Naive B cell (primary cell): ENCODE results near the gene RNU1-1. TPM values are rescaled to one million over a fixed set of nuclear protein-coding genes. Genes with fewer than 3 reads are reported as not detected.
"Not testable (repeated sequence)": the region's sequence is repeated elsewhere in the genome, so short reads cannot be mapped to it uniquely, and the experiment has no call there.

Experiments
- ATAC-seq, 2 donors: fragments of 150-1000 bp; cut with Tn5 transposase; 2 replicates each; pipeline ENCODE4 v1.10.0; 2021; ENCODE audit warnings: low read depth in 2 of 2, mild to moderate bottlenecking in 2 of 2, moderate library complexity in 2 of 2
- DNase-seq: peaks from one replicate; pipeline ENCODE4 v3.0.0; 2022
- H3K27ac Mint-ChIP-seq, 6 donors: one replicate each; pipeline ENCODE4 v1.8.0; 2020 to 2022; ENCODE audit warnings: mild to moderate bottlenecking in 6 of 6, mixed read lengths in 6 of 6, moderate library complexity in 5 of 6, inconsistent platforms in 2 of 6
- H3K27me3 Mint-ChIP-seq, 3 donors: one replicate each; pipeline ENCODE4 v1.8.0; 2021 to 2022; ENCODE audit warnings: mixed read lengths in 3 of 3, mild to moderate bottlenecking in 1 of 3
- H3K36me3 Mint-ChIP-seq, 2 donors: one replicate each; pipeline ENCODE4 v1.8.0; 2020 to 2022; ENCODE audit warnings: mixed read lengths in 2 of 2, inconsistent platforms in 1 of 2, mild to moderate bottlenecking in 1 of 2
- H3K4me1 Mint-ChIP-seq, 3 donors: one replicate each; pipeline ENCODE4 v1.8.0; 2020 to 2022; ENCODE audit warnings: mixed read lengths in 3 of 3, inconsistent platforms in 1 of 3, mild to moderate bottlenecking in 1 of 3, moderate library complexity in 1 of 3
- H3K4me3 Mint-ChIP-seq, 8 donors: one replicate each; pipeline ENCODE4 v1.8.0; 2020 to 2022; ENCODE audit warnings: mild to moderate bottlenecking in 8 of 8, mixed read lengths in 8 of 8, moderate library complexity in 8 of 8, inconsistent platforms in 2 of 8
- H3K9me3 Mint-ChIP-seq, 7 donors: one replicate each; pipeline ENCODE4 v1.8.0; 2020 to 2022; ENCODE audit warnings: mixed read lengths in 7 of 7, mild to moderate bottlenecking in 5 of 7, inconsistent platforms in 2 of 7, moderate library complexity in 1 of 7
- polyA plus RNA-seq, 6 donors: library from polyadenylated mRNA; unstranded; fragments of 300-500 nt; fragmentation: Illumina TruSeq; gene quantifications; one replicate each; pipeline ENCODE4 v1.2.3, GENCODE V29; 2021; ENCODE audit warnings: low read depth in 6 of 6

RNU1-1 gene
- polyA plus RNA-seq, 6 donors from 2014 or later: 27.4 to 56.9 (median 45.9) TPM; not detected in 2

DNA sequence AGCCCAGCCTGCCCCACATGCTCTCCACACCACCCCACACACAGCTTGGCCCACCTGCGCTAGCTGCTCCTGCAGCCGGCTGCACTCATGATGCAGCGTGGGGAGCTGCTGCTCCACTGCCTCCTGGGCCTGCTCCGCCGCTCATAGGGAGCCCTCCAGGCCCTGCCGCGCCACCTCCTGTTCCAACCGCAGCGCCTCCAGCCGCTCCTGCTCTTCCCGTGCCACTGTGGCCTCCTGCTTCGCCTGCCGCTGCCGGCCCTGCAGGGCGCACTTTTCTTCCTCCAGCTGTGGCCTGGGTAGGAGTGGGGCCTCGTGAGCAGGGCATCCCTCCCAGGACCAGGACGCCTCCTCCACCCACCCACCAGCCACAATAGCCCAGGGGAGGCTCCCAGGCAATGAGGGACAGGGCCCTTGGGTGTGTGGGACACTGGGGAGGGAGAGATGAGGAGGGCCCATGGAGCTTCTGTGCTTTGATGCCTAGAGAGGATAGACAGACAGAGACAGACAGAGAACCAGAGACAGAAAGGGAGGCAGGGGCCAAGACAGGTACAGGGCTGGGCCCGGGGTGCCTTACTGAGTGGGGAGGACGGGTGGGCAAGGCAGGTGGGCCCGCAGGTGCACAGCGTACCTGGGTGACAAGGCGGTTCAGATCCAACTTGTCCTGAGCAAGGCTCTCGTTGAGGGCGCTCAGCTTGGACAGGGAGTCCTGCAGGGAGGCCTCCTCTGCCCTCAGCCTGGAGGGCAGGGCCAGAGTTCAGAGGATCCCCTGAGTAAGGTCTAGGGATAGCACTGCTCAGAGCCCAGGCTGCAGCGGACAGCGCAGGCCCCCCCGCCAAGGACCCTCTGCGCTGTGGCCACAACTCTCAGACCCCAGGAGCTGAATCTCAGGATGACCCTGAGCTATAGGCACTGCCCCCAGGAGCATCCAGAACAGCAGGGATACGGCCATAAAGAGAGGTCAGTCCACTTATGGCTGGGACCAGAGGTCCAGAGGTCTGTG is 38.0 kb downstream of the RNU1-1 start:
- not testable (repeated sequence) for ATAC-seq, H3K4me1 Mint-ChIP-seq, H3K27me3 Mint-ChIP-seq, H3K9me3 Mint-ChIP-seq, H3K27ac Mint-ChIP-seq, DNase-seq, H3K4me3 Mint-ChIP-seq
- H3K36me3 Mint-ChIP-seq: peaks cover 14 to 16% of the 10 kb centered on the region in 2 donors

DNA sequence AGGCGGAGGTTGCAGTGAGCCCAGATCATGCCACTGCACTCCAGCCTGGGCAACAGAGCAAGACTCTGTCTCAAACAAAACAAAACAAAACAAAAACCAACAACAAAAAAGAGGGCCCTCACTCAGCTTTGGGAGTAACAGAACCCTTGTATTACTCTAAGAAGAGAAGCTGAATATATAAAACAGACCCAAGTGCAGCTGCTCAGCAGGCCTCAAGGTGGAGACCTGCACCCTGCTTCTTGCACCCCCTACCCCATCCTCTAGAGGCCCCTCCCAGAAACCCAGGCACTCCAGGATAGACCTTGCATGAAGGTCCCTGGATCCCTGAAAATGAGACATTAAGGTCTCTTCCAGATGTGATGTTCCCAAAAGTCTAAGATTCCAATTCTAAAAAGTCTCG is 39.2 kb downstream of the RNU1-1 start:
- H3K4me3 Mint-ChIP-seq, DNase-seq, H3K9me3 Mint-ChIP-seq, H3K27me3 Mint-ChIP-seq, H3K4me1 Mint-ChIP-seq: not testable (repeated sequence)
- peak in 1 of 2 donors; percentile 37 for ATAC-seq
- Mint-ChIP-seq H3K36me3 (peaks cover 9 to 16% of the 10 kb centered on the region in 2 donors), H3K27ac (peak overlapping the region in 2 of 6 donors; percentile 62 to 76)

DNA sequence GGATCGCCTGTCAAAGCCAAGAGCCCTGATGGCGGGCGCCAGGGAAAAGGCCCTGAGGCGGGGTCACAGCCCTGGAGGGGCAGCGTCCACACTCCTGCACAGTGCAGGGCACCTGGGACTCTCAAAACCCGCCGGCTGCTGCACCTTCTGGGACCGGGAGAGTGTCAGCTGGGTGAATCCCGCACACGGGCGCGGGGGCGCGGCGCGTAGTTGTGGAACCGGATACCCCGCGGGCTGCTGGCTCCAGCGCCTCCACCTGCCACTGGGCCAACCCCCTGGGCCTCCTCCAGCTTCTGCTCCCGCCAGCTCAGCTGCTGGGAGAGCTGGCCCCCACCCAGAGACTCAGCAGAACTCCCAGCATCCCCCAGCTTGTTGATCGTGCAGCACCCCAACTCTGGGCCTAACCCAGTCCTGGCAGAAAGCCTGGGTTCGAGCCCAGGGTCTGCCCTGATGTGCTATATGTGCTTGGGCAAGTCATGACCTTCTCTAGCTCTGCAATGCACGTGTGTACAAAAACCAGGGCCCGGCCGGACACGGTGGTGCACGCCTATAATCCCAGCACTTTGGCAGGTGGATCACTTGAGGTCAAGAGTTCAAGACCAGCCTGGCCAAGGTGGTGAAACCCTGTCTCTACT is 39.8 kb downstream of the RNU1-1 start:
- H3K4me3 Mint-ChIP-seq: no peak overlapping the region

DNA sequence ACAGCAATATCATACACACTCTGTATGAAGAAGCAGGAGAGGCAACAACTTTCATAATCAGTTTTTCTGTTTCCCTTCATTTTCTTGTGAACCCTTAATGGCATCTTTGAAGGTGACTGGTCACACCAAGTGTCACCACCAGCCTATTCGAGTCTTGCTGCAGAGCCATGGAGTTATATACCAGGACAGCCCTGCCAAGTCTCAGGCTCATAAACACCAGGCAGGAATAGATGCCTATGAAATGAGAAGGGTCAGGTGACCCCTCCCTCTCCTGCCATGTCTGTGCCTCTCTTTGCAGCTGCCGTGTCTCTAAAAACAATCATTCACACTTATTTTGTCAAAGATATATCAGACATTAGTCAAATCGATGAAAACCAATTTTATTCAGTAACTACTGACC is 45.5 kb downstream of the RNU1-1 start:
- H3K4me3 Mint-ChIP-seq: no peak overlapping the region
- no peak for ATAC-seq
- no peaks in the 10 kb centered on the region for H3K9me3 Mint-ChIP-seq
- no peaks in the 10 kb centered on the region for H3K27me3 Mint-ChIP-seq
- no peak overlapping the region for H3K27ac Mint-ChIP-seq
- no peak for DNase-seq
- H3K36me3 Mint-ChIP-seq: peaks cover 10% of the 10 kb centered on the region in 2 donors
- peaks cover 0 to 9% (median 3%) of the 10 kb centered on the region in 3 donors for H3K4me1 Mint-ChIP-seq

More for the DNA sequence above, 39.8 kb downstream of the RNU1-1 start:
- H3K9me3 Mint-ChIP-seq: no peaks in the 10 kb centered on the region
- peak overlapping the region in 1 of 6 donors; percentile 62 for H3K27ac Mint-ChIP-seq
- H3K4me1 Mint-ChIP-seq: no peaks in the 10 kb centered on the region
- ATAC-seq (no peak), DNase-seq (no peak)
- H3K36me3 Mint-ChIP-seq: peaks cover 9 to 16% of the 10 kb centered on the region in 2 donors
- H3K27me3 Mint-ChIP-seq: no peaks in the 10 kb centered on the region

DNA sequence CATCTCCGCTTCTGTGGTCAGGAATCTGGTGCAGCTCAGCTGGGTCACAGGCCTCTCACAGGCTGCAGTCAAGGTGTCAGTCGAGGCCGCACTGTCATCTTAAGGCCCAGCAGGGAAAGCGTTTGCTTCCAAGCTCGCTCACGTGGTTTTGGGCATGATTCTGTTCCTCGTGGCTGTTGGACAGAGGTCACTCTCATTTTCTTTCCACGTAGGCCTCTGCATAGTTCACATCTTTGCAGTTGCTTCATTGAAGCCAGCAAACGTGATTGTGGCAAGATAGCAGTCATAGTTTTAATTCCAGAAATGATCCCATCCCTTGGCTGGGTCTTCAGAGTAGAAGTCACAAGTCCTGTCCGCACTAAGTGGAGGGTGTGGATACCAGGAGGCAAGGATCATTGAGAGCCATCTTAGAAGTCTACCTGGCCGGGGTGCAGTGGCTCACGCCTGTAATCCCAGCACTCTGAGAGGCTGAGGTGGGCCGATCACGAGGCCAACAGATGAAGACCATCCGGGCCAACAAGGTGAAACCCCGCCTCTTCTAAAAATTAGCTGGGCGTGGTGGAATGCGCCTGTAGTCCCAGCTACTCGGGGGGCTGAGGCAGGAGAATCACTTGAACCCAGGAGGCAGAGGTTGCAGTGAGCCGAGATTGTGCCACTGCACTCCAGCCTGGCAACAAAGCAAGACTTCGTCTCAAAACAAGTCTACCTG is 49.0 kb downstream of the RNU1-1 start:
- DNase-seq: no peak

More for the DNA sequence above, 49.0 kb downstream of the RNU1-1 start:
- Mint-ChIP-seq H3K9me3 (no peaks in the 10 kb centered on the region), H3K4me1 (peaks cover 0 to 9% (median 3%) of the 10 kb centered on the region in 3 donors), H3K36me3 (peaks cover 0 to 4% of the 10 kb centered on the region in 2 donors), H3K27ac (peak overlapping the region in 1 of 6 donors; percentile 51), H3K27me3 (no peaks in the 10 kb centered on the region), H3K4me3 (no peak overlapping the region)
- no peak for ATAC-seq

Other genes starting within 250 kb of the RNU1-1 start
- gene FBXO42, start 161.8 kb downstream of the RNU1-1 start, polyA plus RNA-seq: 10 to 100 TPM; 17.9 to 33.5 (median 21.9) TPM
- 10 to 100 TPM; 41.1 to 59.6 (median 50.9) TPM for gene SZRD1, start 147.0 kb downstream of the RNU1-1 start, polyA plus RNA-seq
- not detected for gene SPATA21, start 76.9 kb downstream of the RNU1-1 start, polyA plus RNA-seq
- 100 to 1,000 TPM; 103 to 152 (median 134) TPM for gene NECAP2, start 73.6 kb downstream of the RNU1-1 start, polyA plus RNA-seq
- gene NBPF1, start 99.3 kb upstream of the RNU1-1 start, polyA plus RNA-seq: 10 to 100 TPM in 4 of 6 donors, 1 to 10 TPM in 2; 7.1 to 17.3 (median 13.8) TPM
- gene RNU1-3, start 152.7 kb upstream of the RNU1-1 start, polyA plus RNA-seq: 10 to 100 TPM in 4 of 6 donors, not detected in 2; 27.4 to 56.9 (median 45.9) TPM
- 10 to 100 TPM in 4 of 6 donors, not detected in 2; 27.4 to 56.9 (median 45.9) TPM for gene RNU1-4, start 226.2 kb upstream of the RNU1-1 start, polyA plus RNA-seq